ENCODE measurements around the gene ZNF84.

Gene ZNF84

GRCh38 chr12:133037207-133038005 lies at the start of gene ZNF84:
TSS of gene ZNF84 (plus strand) at chr12:133037509. CDS start at chr12:133041468, 3,959 bp downstream.
- DNase-seq (ENCODE audit: low read depth, low spot score): peak; percentile 93

GRCh38 chr12:132998741-132999140 lies 38.6 kb upstream of the ZNF84 start:
- DNase-seq (ENCODE audit: low read depth, low spot score): no peak

GRCh38 chr12:133010657-133011297 lies 26.5 kb upstream of the ZNF84 start:
- no peak for DNase-seq (ENCODE audit: low read depth, low spot score)

- no peak for DNase-seq (ENCODE audit: low read depth, low spot score)
These were observed 13.7 kb upstream of the ZNF84 start for GRCh38 chr12:133023566-133023965.

- no peak for DNase-seq (ENCODE audit: low read depth, low spot score)
These were observed 10.3 kb upstream of the ZNF84 start for GRCh38 chr12:133026996-133027395.

GRCh38 chr12:133038118-133038709 lies 905 bp downstream of the ZNF84 start:
- no peak for DNase-seq (ENCODE audit: low read depth, low spot score)

- DNase-seq (ENCODE audit: low read depth, low spot score): no peak
These were observed 9.4 kb downstream of the ZNF84 start for GRCh38 chr12:133046698-133047097.

- DNase-seq (ENCODE audit: low read depth, low spot score): no peak
These were observed 20.1 kb downstream of the ZNF84 start for GRCh38 chr12:133057446-133057845.

GRCh38 chr12:133058203-133059113 lies 21.1 kb downstream of the ZNF84 start:
- no peak for DNase-seq (ENCODE audit: low read depth, low spot score)

GRCh38 chr12:133061954-133062353 lies 24.6 kb downstream of the ZNF84 start:
- DNase-seq (ENCODE audit: low read depth, low spot score): no peak

- DNase-seq (ENCODE audit: low read depth, low spot score): no peak
These were observed 26.2 kb downstream of the ZNF84 start for GRCh38 chr12:133063556-133063955.

- DNase-seq (ENCODE audit: low read depth, low spot score): no peak
These were observed 36.5 kb downstream of the ZNF84 start for GRCh38 chr12:133073836-133074235.

- peak; percentile 92 for DNase-seq (ENCODE audit: low read depth, low spot score)
These were observed 42.7 kb downstream of the ZNF84 start for GRCh38 chr12:133080026-133080367.

- DNase-seq (ENCODE audit: low read depth, low spot score): peak; percentile 88
These were observed 43.3 kb downstream of the ZNF84 start, which contains the start of gene ZNF140 for GRCh38 chr12:133080368-133081158. TSS of gene ZNF140 (plus strand) at chr12:133080923. CDS start at chr12:133081321, 398 bp downstream.

- DNase-seq (ENCODE audit: low read depth, low spot score): no peak
These were observed 44.0 kb downstream of the ZNF84 start for GRCh38 chr12:133081159-133081780.

GRCh38 chr12:133083345-133083744 lies 46.0 kb downstream of the ZNF84 start:
- no peak for DNase-seq (ENCODE audit: low read depth, low spot score)

GRCh38 chr12:133105620-133106019 lies 68.3 kb downstream of the ZNF84 start:
- no peak for DNase-seq (ENCODE audit: low read depth, low spot score)

- no peak for DNase-seq (ENCODE audit: low read depth, low spot score)
These were observed 68.9 kb downstream of the ZNF84 start for GRCh38 chr12:133106253-133106652.

GRCh38 chr12:133107121-133107520 lies 69.8 kb downstream of the ZNF84 start:
- DNase-seq (ENCODE audit: low read depth, low spot score): no peak

GRCh38 chr12:133108150-133108549 lies 70.8 kb downstream of the ZNF84 start:
- no peak for DNase-seq (ENCODE audit: low read depth, low spot score)
